WTC11 (cell line): ENCODE data around the gene PAF1.

Source experiments
- NFYB ChIP-seq: sonication (generic); formaldehyde crosslinking; conservative IDR thresholded peaks from 2 replicates; pipeline ENCODE4 v1.8.0; 2022; ENCODE audit warnings: low read depth, missing genetic modification reagents
- SMAD4 ChIP-seq: sonication (generic); formaldehyde crosslinking; IDR thresholded peaks from 2 replicates; pipeline ENCODE4 v1.8.0; 2022; ENCODE audit warnings: mild to moderate bottlenecking, missing genetic modification reagents
- STAT6 ChIP-seq: sonication (generic); formaldehyde crosslinking; conservative IDR thresholded peaks from 2 replicates; pipeline ENCODE4 v1.8.1; 2023; ENCODE audit warnings: mild to moderate bottlenecking, low read depth, missing genetic modification reagents, moderate library complexity
- TEAD4 ChIP-seq: sonication (generic); formaldehyde crosslinking; IDR thresholded peaks from 2 replicates; pipeline ENCODE4 v1.8.0; 2022; ENCODE audit warnings: mild to moderate bottlenecking, missing genetic modification reagents
- TP53 ChIP-seq: sonication (generic); formaldehyde crosslinking; IDR thresholded peaks from 2 replicates; pipeline ENCODE4 v1.8.1; 2023; ENCODE audit warnings: mild to moderate bottlenecking, missing genetic modification reagents
- ZBTB21 ChIP-seq: sonication (generic); formaldehyde crosslinking; IDR thresholded peaks from 2 replicates; pipeline ENCODE4 v1.8.1; 2023; ENCODE audit warnings: mild to moderate bottlenecking, missing genetic modification reagents, borderline replicate concordance
- TF ChIP-seq, protein P1 (sequence below): fragments of 200-600 bp; IDR thresholded peaks from 2 replicates; pipeline ENCODE4 v1.8.0; 2022; ENCODE audit warnings: antibody characterized with exemption
- TF ChIP-seq, protein P2 (sequence below): sonication (generic); formaldehyde crosslinking; IDR thresholded peaks from 2 replicates; pipeline ENCODE4 v1.8.0; 2022; ENCODE audit warnings: mild to moderate bottlenecking, missing genetic modification reagents

- no peak for TF ChIP-seq STAT6 (CRISPR knock-in tag)
- TF ChIP-seq, protein P1, sequence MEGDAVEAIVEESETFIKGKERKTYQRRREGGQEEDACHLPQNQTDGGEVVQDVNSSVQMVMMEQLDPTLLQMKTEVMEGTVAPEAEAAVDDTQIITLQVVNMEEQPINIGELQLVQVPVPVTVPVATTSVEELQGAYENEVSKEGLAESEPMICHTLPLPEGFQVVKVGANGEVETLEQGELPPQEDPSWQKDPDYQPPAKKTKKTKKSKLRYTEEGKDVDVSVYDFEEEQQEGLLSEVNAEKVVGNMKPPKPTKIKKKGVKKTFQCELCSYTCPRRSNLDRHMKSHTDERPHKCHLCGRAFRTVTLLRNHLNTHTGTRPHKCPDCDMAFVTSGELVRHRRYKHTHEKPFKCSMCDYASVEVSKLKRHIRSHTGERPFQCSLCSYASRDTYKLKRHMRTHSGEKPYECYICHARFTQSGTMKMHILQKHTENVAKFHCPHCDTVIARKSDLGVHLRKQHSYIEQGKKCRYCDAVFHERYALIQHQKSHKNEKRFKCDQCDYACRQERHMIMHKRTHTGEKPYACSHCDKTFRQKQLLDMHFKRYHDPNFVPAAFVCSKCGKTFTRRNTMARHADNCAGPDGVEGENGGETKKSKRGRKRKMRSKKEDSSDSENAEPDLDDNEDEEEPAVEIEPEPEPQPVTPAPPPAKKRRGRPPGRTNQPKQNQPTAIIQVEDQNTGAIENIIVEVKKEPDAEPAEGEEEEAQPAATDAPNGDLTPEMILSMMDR, result no peak
- no peak for TF ChIP-seq SMAD4 (CRISPR knock-in tag)
- no peak for TF ChIP-seq NFYB
- TF ChIP-seq TEAD4 (CRISPR knock-in tag), result no peak
- TF ChIP-seq TP53, result no peak
- TF ChIP-seq, protein P2, sequence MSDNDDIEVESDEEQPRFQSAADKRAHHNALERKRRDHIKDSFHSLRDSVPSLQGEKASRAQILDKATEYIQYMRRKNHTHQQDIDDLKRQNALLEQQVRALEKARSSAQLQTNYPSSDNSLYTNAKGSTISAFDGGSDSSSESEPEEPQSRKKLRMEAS (CRISPR knock-in tag), result no peak
- TF ChIP-seq ZBTB21 (CRISPR knock-in tag), result no peak
Measured at GRCh38 chr19:39407410-39407659, 16.4 kb upstream of the PAF1 start.
